HEK293T (cell line): Measurements from ENCODE around the gene RASA1.

Source experiments
- ARNT ChIP-seq: fragments of 450-650 bp; IDR thresholded peaks from 2 replicates; pipeline ENCODE4 v1.6.1; 2017; ENCODE audit warnings: mild to moderate bottlenecking
- BHLHE40 ChIP-seq: fragments of 450-650 bp; IDR thresholded peaks from 2 replicates; pipeline ENCODE4 v1.6.1; 2016; ENCODE audit warnings: mild to moderate bottlenecking, moderate library complexity, borderline replicate concordance
- CTBP1 ChIP-seq: fragments of 450-650 bp; IDR thresholded peaks from 2 replicates; pipeline ENCODE4 v1.6.1; 2016; ENCODE audit warnings: borderline replicate concordance
- ELF4 ChIP-seq: fragments of 450-650 bp; IDR thresholded peaks from 2 replicates; pipeline ENCODE4 v1.6.1; 2017; ENCODE audit warnings: antibody characterized with exemption
- FOXA1 ChIP-seq: fragments of 450-650 bp; IDR thresholded peaks from 2 replicates; pipeline ENCODE4 v1.6.1; 2016; ENCODE audit warnings: mild to moderate bottlenecking
- L3MBTL2 ChIP-seq: fragments of 450-650 bp; conservative IDR thresholded peaks from 2 replicates; pipeline ENCODE4 v1.6.1; 2016; ENCODE audit warnings: mild to moderate bottlenecking
- NFRKB ChIP-seq: fragments of 450-650 bp; IDR thresholded peaks from 2 replicates; pipeline ENCODE4 v1.6.1; 2016; ENCODE audit warnings: mild to moderate bottlenecking, moderate library complexity
- SP1 ChIP-seq: fragments of 450-650 bp; IDR thresholded peaks from 2 replicates; pipeline ENCODE4 v1.6.1; 2017
- SUZ12 ChIP-seq: fragments of 450-650 bp; IDR thresholded peaks from 2 replicates; pipeline ENCODE4 v1.6.1; 2016; ENCODE audit warnings: mild to moderate bottlenecking
- ZNF384 ChIP-seq: fragments of 450-650 bp; IDR thresholded peaks from 2 replicates; pipeline ENCODE4 v1.6.1; 2016
- TF ChIP-seq, protein P1 (sequence below): fragments of 450-650 bp; IDR thresholded peaks from 2 replicates; pipeline ENCODE4 v1.6.1; 2016

DNA sequence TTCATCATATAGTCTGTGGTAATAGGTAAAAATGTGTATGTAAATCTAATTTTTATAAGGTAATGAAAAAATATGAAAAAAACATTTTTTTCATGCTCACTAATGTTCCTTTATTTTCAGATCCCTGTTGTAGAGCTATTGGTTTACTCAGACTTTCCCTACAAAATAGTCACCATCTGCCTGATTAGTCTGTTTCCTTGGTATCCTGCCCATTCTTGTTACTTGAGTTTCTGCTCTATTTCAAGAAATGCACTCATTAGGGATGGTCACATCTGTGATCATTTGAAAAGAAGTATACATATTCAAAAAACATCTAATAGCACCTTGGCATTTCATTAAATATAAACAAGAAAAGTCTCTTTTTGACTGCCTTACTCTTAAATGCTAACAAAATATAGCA, 21.6 kb upstream of the RASA1 start:
- TF ChIP-seq, protein P1, sequence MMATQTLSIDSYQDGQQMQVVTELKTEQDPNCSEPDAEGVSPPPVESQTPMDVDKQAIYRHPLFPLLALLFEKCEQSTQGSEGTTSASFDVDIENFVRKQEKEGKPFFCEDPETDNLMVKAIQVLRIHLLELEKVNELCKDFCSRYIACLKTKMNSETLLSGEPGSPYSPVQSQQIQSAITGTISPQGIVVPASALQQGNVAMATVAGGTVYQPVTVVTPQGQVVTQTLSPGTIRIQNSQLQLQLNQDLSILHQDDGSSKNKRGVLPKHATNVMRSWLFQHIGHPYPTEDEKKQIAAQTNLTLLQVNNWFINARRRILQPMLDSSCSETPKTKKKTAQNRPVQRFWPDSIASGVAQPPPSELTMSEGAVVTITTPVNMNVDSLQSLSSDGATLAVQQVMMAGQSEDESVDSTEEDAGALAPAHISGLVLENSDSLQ: no peak
- TF ChIP-seq CTBP1 (no peak), ZNF384 (no peak), BHLHE40 (no peak), SUZ12 (no peak), FOXA1 (no peak), SP1 (no peak), NFRKB (no peak), ARNT (no peak), L3MBTL2 (no peak), ELF4 (no peak)
